Keratinocyte (primary cell): ENCODE results near the gene RAX2. TPM values are rescaled to one million over a fixed set of nuclear protein-coding genes. Genes with fewer than 3 reads are reported as not detected.

ENCODE experiments used
- DNase-seq: peaks from one replicate; pipeline ENCODE4 v3.0.0-alpha.2; 2011; ENCODE audit warnings: low read depth, missing footprints, low spot score
- FAIRE-seq: peaks from 2 replicates; lab custom pipeline; 2011; peaks lifted over from hg19 to GRCh38; lab: Jason Lieb, UNC
- H2AFZ ChIP-seq: 2 replicates; pipeline ENCODE4 v1.6.0; 2012; ENCODE audit warnings: low read length, control low read depth, inconsistent platforms; ENCODE audit not compliant: control insufficient read depth
- H3K27ac ChIP-seq: 2 replicates; pipeline ENCODE4 v1.5.1; 2011; ENCODE audit warnings: low read length; ENCODE audit not compliant: control insufficient read depth, insufficient read depth
- H3K27me3 ChIP-seq: 3 replicates; pipeline ENCODE4 v1.6.0; 2011; ENCODE audit warnings: low read length; ENCODE audit not compliant: control insufficient read depth, insufficient read depth; ENCODE audit errors: extremely low read depth
- H3K36me3 ChIP-seq, 2 experiments: 2 replicates in 1 of 2; 3 replicates in 1 of 2; pipeline ENCODE4 v1.5.1; 2011; ENCODE audit warnings: low read length in 2 of 2, mild to moderate bottlenecking in 1 of 2; ENCODE audit not compliant: control insufficient read depth in 2 of 2, insufficient read depth in 2 of 2; ENCODE audit errors: extremely low read depth in 1 of 2
- H3K4me1 ChIP-seq: 3 replicates; pipeline ENCODE4 v1.5.1; 2011; ENCODE audit warnings: low read length; ENCODE audit not compliant: control insufficient read depth, insufficient read depth; ENCODE audit errors: extremely low read depth
- H3K4me2 ChIP-seq: 3 replicates; pipeline ENCODE4 v1.6.0; 2011; ENCODE audit warnings: low read depth, low read length; ENCODE audit not compliant: control insufficient read depth, insufficient read depth; ENCODE audit errors: extremely low read depth
- H3K4me3 ChIP-seq, 3 experiments: fragments of 200-600 bp in 1 of 3; sonication (generic) in 1 of 3; 2 replicates in 2 of 3; 3 replicates in 1 of 3; pipeline ENCODE4 v1.5.1; 2011 to 2016; ENCODE audit warnings: low read length in 3 of 3, mild to moderate bottlenecking in 3 of 3, control low read depth in 2 of 3, inconsistent platforms in 1 of 3, low read depth in 1 of 3, mixed read lengths in 1 of 3, mixed run types in 1 of 3, moderate library complexity in 1 of 3; ENCODE audit not compliant: control insufficient read depth in 2 of 3, insufficient read depth in 2 of 3; ENCODE audit errors: extremely low read depth in 1 of 3
- H3K79me2 ChIP-seq: 2 replicates; pipeline ENCODE4 v1.6.0; 2012; ENCODE audit warnings: low read length; ENCODE audit not compliant: control insufficient read depth, insufficient read depth
- H3K9ac ChIP-seq: 3 replicates; pipeline ENCODE4 v1.6.0; 2011; ENCODE audit warnings: low read length; ENCODE audit not compliant: control insufficient read depth, insufficient read depth; ENCODE audit errors: extremely low read depth
- H3K9me1 ChIP-seq: 3 replicates; pipeline ENCODE4 v1.6.0; 2011; ENCODE audit warnings: low read length; ENCODE audit not compliant: control insufficient read depth, insufficient read depth; ENCODE audit errors: extremely low read depth
- H3K9me3 ChIP-seq: 2 replicates; pipeline ENCODE4 v1.5.1; 2012; ENCODE audit warnings: low read depth, low read length; ENCODE audit not compliant: control insufficient read depth
- H4K20me1 ChIP-seq: 3 replicates; pipeline ENCODE4 v1.6.0; 2011; ENCODE audit warnings: low read length; ENCODE audit not compliant: control insufficient read depth, insufficient read depth; ENCODE audit errors: extremely low read depth
- EZH2 ChIP-seq: IDR thresholded peaks from one replicate; pipeline ENCODE4 v1.6.1; 2012; ENCODE audit warnings: inconsistent platforms, mild to moderate bottlenecking, low read length, moderate library complexity
- dilution Hi-C: fragments of 300-500 bp; cut with MboI; formaldehyde crosslinking; loops from one replicate; pipeline ENCODE4 v1.7.0; 2020; ENCODE audit warnings: low sequenced_read_pairs; ENCODE audit not compliant: extremely low pct_ligation_motif_present
- polyA plus RNA-seq, 5 experiments: library from polyadenylated mRNA; depleted of rRNA in 3 of 5; stranded (reverse) in 3 of 5; stranded (forward) in 1 of 5; unstranded in 1 of 5; fragments of >200 nt; gene quantifications; 1 replicate in 1 of 5; 2 replicates in 3 of 5; 3 replicates in 1 of 5; pipeline versions ENCODE4 v1.2.1 to v1.2.3, GENCODE V29; 2011 to 2012; ENCODE audit warnings: missing spikeins in 2 of 5, low read depth in 1 of 5, low replicate concordance in 1 of 5
- TF ChIP-seq, protein P1 (sequence below), 3 experiments: IDR thresholded peaks in 1 of 3; conservative IDR thresholded peaks in 1 of 3; optimal IDR thresholded peaks in 1 of 3; 2 replicates in 2 of 3; 3 replicates in 1 of 3; pipeline versions ENCODE3 to v1.5.1; 2011; ENCODE audit warnings: low read length in 3 of 3, mild to moderate bottlenecking in 3 of 3, moderate library complexity in 2 of 3, control low read depth in 1 of 3, inconsistent platforms in 1 of 3; ENCODE audit not compliant: insufficient read depth in 2 of 3; ENCODE audit errors: extremely low read depth in 1 of 3

RAX2 gene
- polyA plus RNA-seq, 1 donor (not counting 4 experiments of a cell fraction or from before 2014, with no cell fraction given): not detected

DNA sequence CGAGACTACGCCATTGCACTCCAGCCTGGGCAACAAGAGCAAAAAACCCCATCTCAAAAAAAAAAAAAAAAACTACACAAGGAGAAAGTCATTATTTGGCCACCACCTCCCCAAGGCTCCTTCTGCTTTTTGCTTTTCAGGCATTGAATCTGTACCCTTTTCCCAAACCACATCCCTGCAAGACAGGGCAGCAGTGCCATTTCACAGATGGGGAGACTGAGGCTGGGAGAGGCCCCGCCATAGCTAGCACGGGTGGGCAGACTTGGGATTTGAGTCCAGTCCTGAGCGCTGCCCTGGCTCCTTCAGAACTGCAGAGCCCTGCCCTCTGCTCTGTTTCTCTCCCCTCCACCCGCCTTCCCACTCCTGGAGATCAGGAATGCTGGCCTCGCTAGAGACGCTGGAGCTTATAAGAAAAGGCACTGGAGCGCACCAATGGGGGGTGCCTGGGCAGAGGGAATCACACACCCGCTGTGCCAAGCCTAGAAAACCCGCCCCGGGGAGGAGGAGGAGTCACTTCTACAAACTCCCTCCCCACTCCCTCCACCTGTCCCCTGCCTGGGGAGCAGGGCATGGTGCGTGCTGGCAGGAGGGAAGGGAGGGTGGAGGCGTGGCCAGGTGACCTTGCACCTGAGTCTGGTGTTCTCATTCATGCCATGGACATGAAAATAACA is 46.3 kb downstream of the RAX2 start:
- H3K27ac ChIP-seq: no peak overlapping the region
- H3K36me3 ChIP-seq: no peaks in the 10 kb centered on the region
- H3K4me2 ChIP-seq: no peak overlapping the region
- H4K20me1 ChIP-seq: no peaks in the 10 kb centered on the region
- FAIRE-seq (no peak), DNase-seq (no peak)
- no peaks in the 10 kb centered on the region for H3K79me2 ChIP-seq
- H3K9me1 ChIP-seq: no peaks in the 10 kb centered on the region
- H3K27me3 ChIP-seq: peaks cover 31% of the 10 kb centered on the region
- H3K4me3 ChIP-seq: no peak overlapping the region
- H3K9ac ChIP-seq: no peak overlapping the region
- dilution Hi-C loops: no loop called here
- no peaks in the 10 kb centered on the region for H3K9me3 ChIP-seq
- TF ChIP-seq, protein P1, sequence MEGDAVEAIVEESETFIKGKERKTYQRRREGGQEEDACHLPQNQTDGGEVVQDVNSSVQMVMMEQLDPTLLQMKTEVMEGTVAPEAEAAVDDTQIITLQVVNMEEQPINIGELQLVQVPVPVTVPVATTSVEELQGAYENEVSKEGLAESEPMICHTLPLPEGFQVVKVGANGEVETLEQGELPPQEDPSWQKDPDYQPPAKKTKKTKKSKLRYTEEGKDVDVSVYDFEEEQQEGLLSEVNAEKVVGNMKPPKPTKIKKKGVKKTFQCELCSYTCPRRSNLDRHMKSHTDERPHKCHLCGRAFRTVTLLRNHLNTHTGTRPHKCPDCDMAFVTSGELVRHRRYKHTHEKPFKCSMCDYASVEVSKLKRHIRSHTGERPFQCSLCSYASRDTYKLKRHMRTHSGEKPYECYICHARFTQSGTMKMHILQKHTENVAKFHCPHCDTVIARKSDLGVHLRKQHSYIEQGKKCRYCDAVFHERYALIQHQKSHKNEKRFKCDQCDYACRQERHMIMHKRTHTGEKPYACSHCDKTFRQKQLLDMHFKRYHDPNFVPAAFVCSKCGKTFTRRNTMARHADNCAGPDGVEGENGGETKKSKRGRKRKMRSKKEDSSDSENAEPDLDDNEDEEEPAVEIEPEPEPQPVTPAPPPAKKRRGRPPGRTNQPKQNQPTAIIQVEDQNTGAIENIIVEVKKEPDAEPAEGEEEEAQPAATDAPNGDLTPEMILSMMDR (optimal IDR thresholded peaks at IDR 0.05 in 1 of 3, IDR thresholded peaks at IDR 0.05 in 1 of 3, conservative IDR thresholded peaks at IDR 0.05 in 1 of 3; ENCODE audit: extremely low read depth in 1 of 3, insufficient read depth in 2 of 3, low read length in 3 of 3): no peak
- no peak for TF ChIP-seq EZH2
- no peak overlapping the region for H2AFZ ChIP-seq
- H3K4me1 ChIP-seq: no peaks in the 10 kb centered on the region

DNA sequence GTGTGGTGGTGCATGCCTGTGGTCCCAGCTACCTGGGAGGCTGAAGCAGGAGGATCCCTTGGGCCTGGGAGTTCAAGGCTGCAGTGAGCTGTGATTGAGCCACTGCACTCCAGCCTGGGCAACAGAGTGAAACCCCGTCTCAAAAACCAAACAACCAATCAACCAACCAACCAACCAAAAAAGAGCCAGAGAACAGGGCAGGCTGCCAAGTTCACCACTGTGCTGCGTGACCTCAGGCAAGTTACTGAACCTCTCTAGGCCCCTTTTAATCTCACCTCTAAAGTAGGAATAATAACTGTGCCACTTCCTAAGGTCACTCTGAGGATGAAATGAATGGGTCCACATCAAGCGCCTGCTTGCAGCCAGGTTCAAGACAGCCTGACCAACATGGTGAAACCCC is 46.9 kb downstream of the RAX2 start:
- no peaks in the 10 kb centered on the region for H4K20me1 ChIP-seq
- dilution Hi-C loops: no loop called here
- DNase-seq: no peak
- peaks cover 36% of the 10 kb centered on the region for H3K27me3 ChIP-seq
- H2AFZ ChIP-seq: no peak overlapping the region
- H3K79me2 ChIP-seq: no peaks in the 10 kb centered on the region
- H3K9ac ChIP-seq: no peak overlapping the region
- H3K36me3 ChIP-seq: no peaks in the 10 kb centered on the region
- FAIRE-seq: no peak
- TF ChIP-seq, protein P1 (optimal IDR thresholded peaks at IDR 0.05 in 1 of 3, IDR thresholded peaks at IDR 0.05 in 1 of 3, conservative IDR thresholded peaks at IDR 0.05 in 1 of 3; ENCODE audit: extremely low read depth in 1 of 3, insufficient read depth in 2 of 3, low read length in 3 of 3): no peak
- no peak for TF ChIP-seq EZH2
- no peak overlapping the region for H3K4me2 ChIP-seq
- H3K4me1 ChIP-seq: no peaks in the 10 kb centered on the region
- H3K9me3 ChIP-seq: no peaks in the 10 kb centered on the region
- no peak overlapping the region for H3K27ac ChIP-seq
- H3K9me1 ChIP-seq: no peaks in the 10 kb centered on the region
- H3K4me3 ChIP-seq: no peak overlapping the region
